ENCODE data around the gene ECT2. TPM values are rescaled to one million over a fixed set of nuclear protein-coding genes. Genes with fewer than 3 reads are reported as not detected.
A peak's percentile ranks its signal among the peaks of the same experiment; 100 is the strongest.

ECT2 gene
- total and polyA plus RNA-seq, 2 of the 8 experiments (the other 6 are each of a cell fraction or from before 2014, with no cell fraction given), result 19.5 to 88.7 TPM

GRCh38 chr3:172749230-172749965 is 1.1 kb upstream of the ECT2 start:
- CTCF ChIA-PET (ENCODE audit: partially characterized antibody), result interaction anchor here (0.7 to 5.0 kb wide), 12 partner anchors 9 to 270 kb away, joined by 3 to 34 read pairs (median 4); partner anchors contain the start of gene NCEH1

More at GRCh38 chr3:172749230-172749965, 1.1 kb upstream of the ECT2 start:
- DNase-seq (ENCODE audit: low read depth in 1 of 2, low spot score in 2 of 2) (no peak), FAIRE-seq (no peak)
- H3K4me2 ChIP-seq (ENCODE audit: insufficient read depth in 1 of 2, low read depth in 2 of 2, low read length in 2 of 2), result peak overlapping the region; percentile 30 to 67; a peak in 3 of 4 replicates
- H3K9ac ChIP-seq (replicated peaks in 1 of 4; ENCODE audit: extremely low read depth in 1 of 4, low read depth in 3 of 4, low read length in 3 of 4), result peak overlapping the region in 1 of 4 experiments; percentile 66; a peak in 3 of 7 replicates
- no peaks in the 10 kb centered on the region for H3K23me2 ChIP-seq (ENCODE audit: low read depth, low read length)
- H3K18ac ChIP-seq (ENCODE audit: extremely low read depth, low read length), result no peak overlapping the region
- H2BK12ac ChIP-seq (ENCODE audit: low read depth, low read length), result no peak overlapping the region; the same call in 1 of the 2 replicates
- H3K79me2 ChIP-seq (ENCODE audit: control insufficient read depth in 1 of 2, insufficient read depth in 2 of 2, low read length in 2 of 2), result peaks cover 23 to 36% of the 10 kb centered on the region in 2 experiments
- TF ChIP-seq TAF7 (optimal IDR thresholded peaks at IDR 0.05; ENCODE audit: borderline replicate concordance, low read depth, low read length), result no peak
- no peak for TF ChIP-seq CEBPB (IDR thresholded peaks at IDR 0.05; ENCODE audit: low read depth, low read length)
- TF ChIP-seq BRCA1 (IDR thresholded peaks at IDR 0.05; ENCODE audit: low read depth, low read length), result no peak
- no peak for TF ChIP-seq SIX5 (IDR thresholded peaks at IDR 0.05; ENCODE audit: low read depth, low read length)
- no peak for TF ChIP-seq RFX5 (IDR thresholded peaks at IDR 0.05; ENCODE audit: borderline replicate concordance, low read depth, low read length)
- TF ChIP-seq JUND (IDR thresholded peaks at IDR 0.05; ENCODE audit: low read length), result no peak
- TF ChIP-seq CTBP2 (IDR thresholded peaks at IDR 0.05; ENCODE audit: borderline replicate concordance, insufficient read depth, insufficient read length, low read length), result no peak
- no peak for TF ChIP-seq YY1 (IDR thresholded peaks at IDR 0.05; ENCODE audit: low read depth, low read length)
- TF ChIP-seq CREB1 (IDR thresholded peaks at IDR 0.05), result no peak
- TF ChIP-seq SP4 (IDR thresholded peaks at IDR 0.05; ENCODE audit: low read length), result no peak
- no peak for TF ChIP-seq TCF12 (IDR thresholded peaks at IDR 0.05; ENCODE audit: low read depth, low read length)
- TF ChIP-seq EZH2 (IDR thresholded peaks at IDR 0.05; ENCODE audit: low read depth, low read length, severe bottlenecking), result no peak
- H2AFZ ChIP-seq (ENCODE audit: low read length), result no peak overlapping the region
- H2BK20ac ChIP-seq (ENCODE audit: low read length), result no peak overlapping the region
- no peaks in the 10 kb centered on the region; a peak in 1 of 7 replicates for H3K4me1 ChIP-seq (replicated peaks in 1 of 4; ENCODE audit: control insufficient read depth in 3 of 4, insufficient read depth in 4 of 4, low read length in 3 of 4)
- peaks cover 5% of the 10 kb centered on the region; the same call in 1 of the 2 replicates for H3K79me1 ChIP-seq (ENCODE audit: low read depth, low read length)
- peak overlapping the region; percentile 82 for H3K27ac ChIP-seq (ENCODE audit: low read depth, low read length)
- H4K20me1 ChIP-seq (replicated peaks in 1 of 2; ENCODE audit: control insufficient read depth in 1 of 2, insufficient read depth in 2 of 2, low read length in 2 of 2), result peaks cover 0 to 2% of the 10 kb centered on the region in 2 experiments
- no peak overlapping the region for H4K5ac ChIP-seq (ENCODE audit: insufficient read length, low read depth, low read length)
- 82% methylated on average over 8 of the region's 8 CpGs; no CpG with 5 or more reads in 1 of the 2 experiments for whole genome bisulfite sequencing, 2 experiments (ENCODE audit: extremely low coverage in 1 of 2, insufficient coverage in 1 of 2, insufficient read length in 1 of 2, insufficient replicate concordance in 2 of 2, low coverage in 1 of 2, low lambda C conversion rate in 2 of 2, missing lambda C conversion rate in 1 of 2)
- H4K8ac ChIP-seq (ENCODE audit: extremely low read depth, insufficient read depth, low read length), result no peak overlapping the region
- no peak overlapping the region for H2BK15ac ChIP-seq (ENCODE audit: low read length)
- H2AK5ac ChIP-seq (ENCODE audit: low read depth, low read length), result no peak overlapping the region
- no peaks in the 10 kb centered on the region for H3K27me3 ChIP-seq (replicated peaks in 1 of 4; ENCODE audit: control insufficient read depth in 3 of 4, extremely low read depth in 1 of 4, insufficient read depth in 3 of 4, low read length in 3 of 4)
- no peak overlapping the region for H3K14ac ChIP-seq (ENCODE audit: insufficient read length)
- no peak overlapping the region for H2BK120ac ChIP-seq (replicated peaks; ENCODE audit: low read depth, low read length)
- no peak overlapping the region for H3K56ac ChIP-seq (replicated peaks; ENCODE audit: insufficient read length, low read depth, low read length)
- H3K23ac ChIP-seq (ENCODE audit: insufficient read length), result no peak overlapping the region
- H3K36me3 ChIP-seq (ENCODE audit: control insufficient read depth in 2 of 4, insufficient read depth in 4 of 4, low read length in 3 of 4), result peaks cover 0 to 12% (median 3%) of the 10 kb centered on the region in 4 experiments; a peak in 3 of 8 replicates
- POLR2A ChIA-PET (ENCODE audit: partially characterized antibody), result interaction anchor here (1.2 to 2.4 kb wide), 9 partner anchors 8 to 77 kb away, joined by 4 to 14 read pairs (median 7); partner anchors contain the start of gene NCEH1
- H4K91ac ChIP-seq (replicated peaks; ENCODE audit: insufficient read length, low read length), result no peak overlapping the region
- no peaks in the 10 kb centered on the region for H3K9me3 ChIP-seq (ENCODE audit: insufficient read depth in 2 of 2, low read depth in 1 of 2, low read length in 1 of 2)
- H3K4me3 ChIP-seq (ENCODE audit: extremely low read depth in 1 of 4, insufficient read depth in 2 of 4, low read depth in 3 of 4, low read length in 4 of 4), result peak overlapping the region in 3 of 4 experiments; percentile 17 to 94 (median 28); a peak in 5 of 8 replicates
- H3K4ac ChIP-seq (replicated peaks; ENCODE audit: insufficient read length, low read depth, low read length), result no peak overlapping the region
- H2BK5ac ChIP-seq (ENCODE audit: low read depth, low read length), result no peak overlapping the region
